Measurements from ENCODE around the gene HAUS7.

- TF ChIP-seq POLR2A (IDR thresholded peaks at IDR 0.05) = no peak
- no peak for TF ChIP-seq CTCF (IDR thresholded peaks at IDR 0.05)
- TF ChIP-seq POLR2AphosphoS5 (IDR thresholded peaks at IDR 0.05) = no peak
- TF ChIP-seq EP300 (IDR thresholded peaks at IDR 0.05; ENCODE audit: low read depth) = no peak
Measured at GRCh38 chrX:153433161-153433680, 37.2 kb downstream of the HAUS7 start.

All from transverse colon (tissue), 4 donors.